IPS-15b (cell line): Measurements from ENCODE around the gene RANBP1.

Experiments
- H3K27me3 ChIP-seq: one replicate; pipeline ENCODE4 v1.6.1; 2013; ENCODE audit warnings: low read length; ENCODE audit not compliant: control insufficient read depth, insufficient read depth
- H3K36me3 ChIP-seq: one replicate; pipeline ENCODE4 v1.6.1; 2013; ENCODE audit warnings: low read length; ENCODE audit not compliant: control insufficient read depth, insufficient read depth
- H3K4me1 ChIP-seq: one replicate; pipeline ENCODE4 v1.6.1; 2013; ENCODE audit warnings: mild to moderate bottlenecking, low read length; ENCODE audit not compliant: control insufficient read depth, insufficient read depth
- H3K4me3 ChIP-seq: one replicate; pipeline ENCODE4 v1.5.1; 2013; ENCODE audit warnings: low read depth, low read length
- H3K9ac ChIP-seq: one replicate; pipeline ENCODE4 v1.6.1; 2013; ENCODE audit warnings: low read depth, mild to moderate bottlenecking, low read length
- H3K9me3 ChIP-seq: one replicate; pipeline ENCODE4 v1.6.1; 2013; ENCODE audit warnings: mild to moderate bottlenecking, low read length; ENCODE audit not compliant: control insufficient read depth, insufficient read depth

The RANBP1 gene

DNA sequence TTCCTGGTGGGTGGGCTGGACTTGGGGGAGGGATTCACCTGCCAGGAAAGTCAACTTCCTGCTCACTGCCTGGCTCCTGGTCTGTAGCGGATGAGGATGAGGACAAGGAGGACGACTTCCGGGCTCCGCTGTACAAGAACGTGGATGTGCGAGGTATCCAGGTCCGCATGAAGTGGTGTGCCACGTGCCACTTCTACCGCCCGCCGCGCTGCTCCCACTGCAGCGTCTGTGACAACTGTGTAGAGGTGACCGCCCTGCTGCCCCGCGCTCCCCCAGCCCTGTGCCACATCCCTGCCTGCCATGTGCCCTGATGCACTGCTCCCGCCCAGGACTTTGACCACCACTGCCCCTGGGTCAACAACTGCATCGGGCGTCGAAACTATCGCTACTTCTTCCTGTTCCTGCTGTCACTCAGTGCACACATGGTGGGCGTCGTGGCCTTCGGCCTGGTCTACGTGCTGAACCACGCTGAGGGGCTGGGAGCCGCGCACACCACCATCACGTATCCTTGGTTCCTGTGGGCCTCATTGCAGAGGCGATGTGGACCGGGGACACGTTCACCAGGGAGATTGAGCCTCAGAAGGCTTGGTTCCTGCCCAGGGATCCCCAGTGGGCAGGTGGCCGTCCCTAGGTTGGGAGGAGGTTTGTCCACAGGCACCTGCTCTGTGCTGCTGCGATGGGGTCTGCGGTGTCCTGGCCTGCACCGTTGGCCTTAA lies 23.6 kb downstream of the RANBP1 start:
- Histone ChIP-seq H3K9ac (no peak overlapping the region), H3K4me1 (no peaks in the 10 kb centered on the region), H3K4me3 (no peak overlapping the region), H3K36me3 (peaks cover 20% of the 10 kb centered on the region), H3K9me3 (no peaks in the 10 kb centered on the region), H3K27me3 (no peaks in the 10 kb centered on the region)

- H3K36me3 ChIP-seq = peaks cover 20% of the 10 kb centered on the region
- no peaks in the 10 kb centered on the region for H3K4me1 ChIP-seq
- no peak overlapping the region for H3K9ac ChIP-seq
- H3K9me3 ChIP-seq = no peaks in the 10 kb centered on the region
- H3K4me3 ChIP-seq = no peak overlapping the region
- H3K27me3 ChIP-seq = no peaks in the 10 kb centered on the region
These were observed 24.2 kb downstream of the RANBP1 start for GRCh38 chr22:20140107-20140445.

- H3K36me3 ChIP-seq = peaks cover 20% of the 10 kb centered on the region
- H3K4me3 ChIP-seq = no peak overlapping the region
- no peaks in the 10 kb centered on the region for H3K9me3 ChIP-seq
- no peak overlapping the region for H3K9ac ChIP-seq
- no peaks in the 10 kb centered on the region for H3K27me3 ChIP-seq
- H3K4me1 ChIP-seq = no peaks in the 10 kb centered on the region
These were observed 24.6 kb downstream of the RANBP1 start for GRCh38 chr22:20140521-20140964.

DNA sequence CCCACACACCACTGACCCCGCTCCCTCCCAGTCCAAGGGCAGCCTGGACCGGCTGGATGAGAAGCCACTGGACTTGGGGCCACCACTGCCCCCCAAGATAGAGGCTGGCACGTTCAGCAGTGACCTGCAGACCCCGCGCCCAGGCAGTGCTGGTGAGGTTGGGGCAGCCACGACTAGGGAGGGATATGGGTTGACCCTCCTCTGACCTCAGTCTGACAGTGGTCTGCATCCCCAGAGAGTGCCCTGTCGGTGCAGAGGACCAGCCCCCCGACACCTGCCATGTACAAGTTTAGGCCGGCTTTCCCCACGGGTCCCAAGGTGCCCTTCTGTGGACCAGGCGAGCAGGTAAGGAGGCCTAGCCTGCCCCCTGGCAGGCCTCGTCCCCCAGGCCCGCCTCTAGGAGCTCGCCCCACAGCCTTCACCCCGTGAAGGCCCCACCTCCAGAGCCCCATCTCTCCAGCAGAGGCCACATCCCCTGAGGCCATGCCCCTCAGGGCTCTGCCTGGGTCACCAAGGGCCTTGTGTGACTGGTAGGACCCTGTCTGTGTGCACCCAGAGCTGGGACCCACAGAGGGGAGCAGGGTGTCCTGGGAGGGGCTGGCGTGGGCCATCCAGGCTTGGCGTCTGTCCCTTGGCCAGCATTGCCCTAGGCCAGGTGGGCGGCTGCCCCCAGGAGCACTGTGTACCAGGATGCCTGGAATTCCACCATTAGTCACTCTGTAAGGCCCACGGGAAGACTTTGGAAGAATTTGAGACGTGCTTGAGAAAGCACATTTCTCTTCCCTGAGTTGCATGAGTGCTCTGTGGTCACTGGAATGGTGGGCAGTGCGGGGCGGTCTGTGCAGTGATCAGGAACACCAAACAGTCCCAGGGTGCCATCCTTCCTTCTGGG lies 25.5 kb downstream of the RANBP1 start:
- Histone ChIP-seq H3K27me3 (no peaks in the 10 kb centered on the region), H3K9me3 (no peaks in the 10 kb centered on the region), H3K4me3 (no peak overlapping the region), H3K9ac (no peak overlapping the region), H3K4me1 (no peaks in the 10 kb centered on the region), H3K36me3 (peaks cover 20% of the 10 kb centered on the region)

DNA sequence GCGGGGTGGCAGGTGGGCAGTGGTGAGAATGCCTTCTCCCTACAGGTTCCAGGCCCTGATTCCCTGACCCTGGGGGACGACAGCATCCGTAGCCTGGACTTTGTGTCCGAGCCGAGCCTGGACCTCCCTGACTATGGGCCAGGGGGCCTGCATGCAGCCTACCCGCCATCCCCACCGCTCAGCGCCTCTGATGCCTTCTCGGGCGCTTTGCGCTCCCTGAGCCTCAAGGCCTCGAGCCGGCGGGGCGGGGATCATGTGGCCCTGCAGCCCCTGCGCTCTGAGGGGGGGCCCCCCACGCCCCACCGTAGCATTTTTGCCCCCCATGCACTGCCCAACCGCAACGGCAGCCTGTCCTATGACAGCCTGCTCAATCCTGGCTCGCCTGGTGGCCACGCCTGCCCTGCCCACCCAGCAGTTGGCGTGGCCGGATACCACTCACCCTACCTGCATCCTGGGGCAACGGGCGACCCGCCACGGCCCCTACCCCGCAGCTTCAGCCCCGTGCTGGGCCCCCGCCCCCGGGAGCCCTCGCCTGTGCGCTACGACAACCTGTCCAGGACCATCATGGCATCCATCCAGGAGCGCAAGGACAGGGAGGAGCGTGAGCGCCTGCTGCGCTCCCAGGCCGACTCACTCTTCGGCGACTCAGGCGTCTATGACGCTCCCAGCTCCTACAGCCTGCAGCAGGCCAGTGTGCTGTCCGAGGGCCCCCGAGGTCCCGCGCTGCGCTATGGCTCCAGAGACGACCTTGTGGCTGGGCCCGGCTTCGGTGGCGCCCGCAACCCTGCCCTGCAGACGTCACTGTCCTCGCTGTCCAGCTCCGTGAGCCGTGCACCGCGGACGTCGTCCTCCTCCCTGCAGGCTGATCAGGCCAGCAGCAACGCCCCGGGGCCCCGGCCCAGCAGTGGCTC lies 27.1 kb downstream of the RANBP1 start:
- Histone ChIP-seq H3K4me3 (no peak overlapping the region), H3K36me3 (peaks cover 20% of the 10 kb centered on the region), H3K4me1 (no peaks in the 10 kb centered on the region), H3K9ac (no peak overlapping the region), H3K9me3 (no peaks in the 10 kb centered on the region), H3K27me3 (no peaks in the 10 kb centered on the region)

DNA sequence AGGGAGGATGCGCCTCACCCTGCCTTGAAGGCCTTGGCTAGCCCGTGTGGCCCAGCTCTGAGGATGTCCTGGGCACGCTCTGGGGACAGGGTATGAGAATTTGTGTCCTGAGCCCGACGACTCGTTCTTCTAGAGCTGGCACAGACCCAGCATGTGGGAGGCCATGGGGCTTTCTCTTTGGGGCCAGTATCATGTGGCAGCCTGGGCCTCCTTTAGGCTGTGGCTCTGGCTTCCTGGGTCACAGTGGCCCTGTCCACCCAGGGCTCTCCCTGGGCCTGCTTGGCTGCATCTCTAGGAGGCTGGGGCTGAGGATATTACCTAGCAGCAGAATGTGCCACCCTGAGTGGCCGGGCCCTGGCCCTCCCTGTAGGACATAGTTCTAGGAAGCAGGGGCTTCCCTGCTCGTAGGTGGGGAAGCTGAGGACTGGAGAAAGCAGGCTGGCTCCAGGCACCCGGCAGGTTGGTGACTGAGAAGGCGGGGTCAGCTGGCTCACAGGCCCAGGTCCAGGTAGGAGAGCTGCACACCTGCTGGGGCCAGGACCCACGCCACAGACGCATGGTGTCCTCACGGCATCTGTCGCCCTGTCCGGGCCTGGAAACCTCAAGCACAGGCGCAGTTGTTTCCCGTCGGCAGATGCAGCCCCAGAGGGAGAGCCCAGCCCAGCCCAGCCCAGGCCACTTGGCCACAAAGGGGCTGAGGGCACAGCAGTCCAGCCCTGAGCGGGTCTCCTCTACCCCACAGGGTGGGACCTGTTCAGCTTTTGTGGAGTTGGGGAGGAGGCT lies 28.2 kb downstream of the RANBP1 start:
- Histone ChIP-seq H3K27me3 (no peaks in the 10 kb centered on the region), H3K4me3 (no peak overlapping the region), H3K36me3 (peaks cover 17% of the 10 kb centered on the region), H3K9me3 (no peaks in the 10 kb centered on the region), H3K9ac (no peak overlapping the region), H3K4me1 (no peaks in the 10 kb centered on the region)

DNA sequence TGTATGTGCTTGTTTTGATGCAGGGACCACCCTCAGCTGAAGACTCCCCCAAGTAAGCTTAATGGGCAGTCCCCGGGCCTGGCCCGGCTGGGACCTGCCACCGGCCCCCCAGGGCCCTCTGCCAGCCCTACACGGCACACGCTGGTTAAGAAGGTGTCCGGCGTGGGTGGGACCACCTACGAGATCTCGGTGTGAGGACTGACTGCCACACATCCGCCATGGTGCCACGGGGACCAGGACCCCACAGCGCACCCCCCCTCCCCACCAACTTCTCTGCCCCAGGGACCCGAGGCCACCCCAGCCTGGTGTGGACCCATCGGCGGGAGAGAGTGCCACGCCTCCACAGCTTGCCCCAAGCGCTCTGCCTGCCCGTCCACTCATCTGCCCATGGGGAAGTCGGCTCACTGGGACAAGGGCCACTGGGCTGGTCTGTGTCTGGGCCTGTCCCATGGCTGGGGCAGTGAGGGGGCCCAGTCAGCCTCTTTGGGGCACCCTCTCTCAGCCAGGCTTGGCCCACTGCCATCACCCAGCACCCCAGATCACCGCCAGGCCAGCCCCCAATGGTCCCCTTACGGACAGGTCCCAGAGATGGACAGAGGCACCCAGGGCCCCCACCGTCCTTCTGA lies 29.4 kb downstream of the RANBP1 start:
- Histone ChIP-seq H3K4me3 (no peak overlapping the region), H3K9me3 (no peaks in the 10 kb centered on the region), H3K9ac (no peak overlapping the region), H3K27me3 (no peaks in the 10 kb centered on the region), H3K36me3 (peaks cover 14% of the 10 kb centered on the region), H3K4me1 (no peaks in the 10 kb centered on the region)

GRCh38 chr22:20145832-20146223 lies 29.9 kb downstream of the RANBP1 start:
- Histone ChIP-seq H3K4me1 (no peaks in the 10 kb centered on the region), H3K4me3 (no peak overlapping the region), H3K9ac (no peak overlapping the region), H3K9me3 (no peaks in the 10 kb centered on the region), H3K36me3 (peaks cover 14% of the 10 kb centered on the region), H3K27me3 (no peaks in the 10 kb centered on the region)

GRCh38 chr22:20146777-20147176 lies 30.9 kb downstream of the RANBP1 start:
- H3K27me3 ChIP-seq = no peaks in the 10 kb centered on the region
- no peak overlapping the region for H3K4me3 ChIP-seq
- H3K36me3 ChIP-seq = peaks cover 10% of the 10 kb centered on the region
- H3K9ac ChIP-seq = no peak overlapping the region
- no peaks in the 10 kb centered on the region for H3K4me1 ChIP-seq
- no peaks in the 10 kb centered on the region for H3K9me3 ChIP-seq

DNA sequence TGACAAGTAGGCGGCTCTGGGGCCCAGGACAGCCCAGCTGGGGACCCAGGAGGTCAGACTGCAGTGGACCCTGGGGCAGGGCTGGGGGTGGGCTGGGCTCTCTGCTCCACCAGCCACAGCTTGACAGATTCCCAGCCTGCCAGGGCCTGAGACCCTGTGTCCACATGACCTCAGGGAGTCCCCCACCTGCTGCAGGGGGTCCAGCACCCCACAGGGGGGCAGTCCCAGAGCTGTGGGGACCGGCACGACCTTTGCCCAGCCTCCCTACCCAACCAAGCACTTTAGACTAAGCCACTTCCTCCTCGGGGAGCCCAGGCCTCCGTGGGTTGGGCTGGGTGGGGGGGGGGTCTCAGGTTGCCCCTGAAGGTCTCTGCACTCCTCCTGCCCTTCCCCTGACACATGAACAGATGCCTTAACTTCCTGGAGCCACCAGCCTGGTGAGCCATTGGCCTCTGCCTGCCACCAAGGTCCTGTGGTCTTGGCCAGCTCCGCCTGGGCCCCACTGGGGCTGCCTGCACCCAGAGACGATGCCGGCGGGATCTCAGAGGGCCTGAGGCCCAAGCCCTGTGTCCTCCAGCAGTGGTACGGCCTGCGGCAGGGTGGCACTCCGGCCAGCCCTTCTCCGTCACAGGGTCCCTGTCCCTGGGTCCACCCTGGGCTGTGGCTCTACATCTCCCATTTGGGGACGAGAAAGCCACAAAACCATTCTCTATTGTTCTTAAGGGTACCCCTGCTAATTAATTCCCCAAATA lies 31.5 kb downstream of the RANBP1 start:
- Histone ChIP-seq H3K27me3 (no peaks in the 10 kb centered on the region), H3K4me1 (no peaks in the 10 kb centered on the region), H3K36me3 (peaks cover 8% of the 10 kb centered on the region), H3K9me3 (no peaks in the 10 kb centered on the region), H3K4me3 (no peak overlapping the region), H3K9ac (no peak overlapping the region)
